AG10803 (cell line): ENCODE data around the gene GSE1.

ENCODE experiments used
- DNase-seq: peaks from one replicate; pipeline ENCODE4 v3.0.0; 2010; ENCODE audit warnings: low read depth
- H3K4me3 ChIP-seq: 2 replicates; pipeline ENCODE4 v1.5.1; 2011; ENCODE audit warnings: mild to moderate bottlenecking, low read length, control low read depth
- TF ChIP-seq, protein P1 (sequence below): conservative IDR thresholded peaks from 2 replicates; pipeline ENCODE4 v1.5.1; 2011; ENCODE audit warnings: mild to moderate bottlenecking, low read length, control low read depth, inconsistent platforms

Gene GSE1

DNA sequence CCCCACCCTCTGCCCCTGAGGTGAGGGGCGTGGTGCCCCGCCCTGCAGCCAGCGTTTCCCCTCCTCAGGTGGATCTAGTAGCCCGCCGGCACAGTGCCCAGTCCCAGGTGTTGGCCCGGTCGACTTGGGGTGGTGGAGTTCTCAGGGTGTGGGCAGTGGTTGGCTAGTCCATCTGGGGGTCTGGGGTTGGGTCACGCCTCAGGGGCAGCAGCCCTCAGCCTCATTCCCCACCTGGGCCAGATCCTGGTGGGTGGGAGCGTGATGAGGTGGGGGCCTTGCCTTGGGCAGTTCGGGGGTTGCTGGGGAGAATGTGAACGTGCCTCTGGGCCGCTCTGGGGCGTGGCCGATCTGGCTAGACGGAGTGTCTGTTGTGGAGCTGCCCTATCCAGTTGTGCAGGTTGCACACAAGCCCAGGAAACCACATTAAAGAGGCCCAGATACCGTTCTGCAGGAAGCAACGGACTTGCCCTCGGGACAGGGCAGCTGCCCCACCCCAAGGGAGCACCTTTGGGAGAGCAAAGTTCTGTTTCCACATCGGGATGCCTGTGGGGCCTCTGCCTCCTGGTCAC lies 32.0 kb downstream of the GSE1 start:
- no peak for DNase-seq
- H3K4me3 ChIP-seq, result no peak overlapping the region
- TF ChIP-seq, protein P1, sequence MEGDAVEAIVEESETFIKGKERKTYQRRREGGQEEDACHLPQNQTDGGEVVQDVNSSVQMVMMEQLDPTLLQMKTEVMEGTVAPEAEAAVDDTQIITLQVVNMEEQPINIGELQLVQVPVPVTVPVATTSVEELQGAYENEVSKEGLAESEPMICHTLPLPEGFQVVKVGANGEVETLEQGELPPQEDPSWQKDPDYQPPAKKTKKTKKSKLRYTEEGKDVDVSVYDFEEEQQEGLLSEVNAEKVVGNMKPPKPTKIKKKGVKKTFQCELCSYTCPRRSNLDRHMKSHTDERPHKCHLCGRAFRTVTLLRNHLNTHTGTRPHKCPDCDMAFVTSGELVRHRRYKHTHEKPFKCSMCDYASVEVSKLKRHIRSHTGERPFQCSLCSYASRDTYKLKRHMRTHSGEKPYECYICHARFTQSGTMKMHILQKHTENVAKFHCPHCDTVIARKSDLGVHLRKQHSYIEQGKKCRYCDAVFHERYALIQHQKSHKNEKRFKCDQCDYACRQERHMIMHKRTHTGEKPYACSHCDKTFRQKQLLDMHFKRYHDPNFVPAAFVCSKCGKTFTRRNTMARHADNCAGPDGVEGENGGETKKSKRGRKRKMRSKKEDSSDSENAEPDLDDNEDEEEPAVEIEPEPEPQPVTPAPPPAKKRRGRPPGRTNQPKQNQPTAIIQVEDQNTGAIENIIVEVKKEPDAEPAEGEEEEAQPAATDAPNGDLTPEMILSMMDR, result no peak

DNA sequence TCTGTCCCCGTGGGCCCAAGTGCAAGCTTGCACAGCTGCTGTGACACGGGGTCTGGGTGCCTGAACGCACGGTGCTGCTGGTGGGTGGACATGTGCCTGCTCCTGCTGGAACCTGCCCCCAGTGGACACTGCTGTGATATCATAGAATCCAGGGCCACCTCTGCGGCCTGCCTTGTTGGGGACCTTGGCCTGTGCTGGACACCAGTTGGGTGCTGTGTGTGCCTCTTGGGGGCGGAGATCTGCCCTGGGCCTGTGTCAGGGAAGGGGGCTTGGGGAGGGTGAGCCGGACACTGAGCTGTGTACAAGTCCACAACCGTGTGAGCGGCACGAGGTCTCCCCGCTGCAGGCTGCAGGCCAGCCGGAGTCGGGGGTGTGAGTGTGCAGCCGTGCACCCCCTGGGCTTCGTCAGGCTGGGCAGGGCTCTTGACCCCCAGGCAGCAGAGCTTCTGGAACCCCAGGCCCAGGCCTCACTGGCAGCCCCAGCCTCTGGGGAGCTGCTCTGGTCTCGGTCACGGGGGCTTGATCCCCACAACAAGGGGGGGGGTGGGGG lies 33.3 kb downstream of the GSE1 start:
- no peak overlapping the region for H3K4me3 ChIP-seq
- TF ChIP-seq, protein P1, result no peak
- no peak for DNase-seq

DNA sequence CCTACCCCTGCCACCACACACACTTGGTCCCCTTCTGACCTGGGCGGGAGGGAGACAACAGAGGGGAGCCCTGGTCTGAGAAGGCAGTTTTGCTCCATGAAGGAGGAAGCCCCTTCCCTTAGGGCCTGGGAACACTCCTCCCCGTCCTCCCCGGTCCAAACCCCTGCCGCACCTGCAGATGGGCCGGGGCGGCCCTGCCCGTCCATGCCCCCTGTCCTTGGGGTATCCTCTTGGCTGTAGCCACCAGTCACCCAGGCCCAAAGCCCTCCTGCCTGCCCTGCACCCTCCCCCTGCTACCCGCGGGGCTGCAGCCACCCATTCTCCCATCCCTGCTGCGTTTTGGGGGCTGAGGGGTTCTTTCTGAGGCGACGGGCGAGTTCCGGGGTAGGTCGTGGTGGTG lies 33.9 kb downstream of the GSE1 start:
- DNase-seq, result no peak
- H3K4me3 ChIP-seq, result no peak overlapping the region
- TF ChIP-seq, protein P1, result no peak

DNA sequence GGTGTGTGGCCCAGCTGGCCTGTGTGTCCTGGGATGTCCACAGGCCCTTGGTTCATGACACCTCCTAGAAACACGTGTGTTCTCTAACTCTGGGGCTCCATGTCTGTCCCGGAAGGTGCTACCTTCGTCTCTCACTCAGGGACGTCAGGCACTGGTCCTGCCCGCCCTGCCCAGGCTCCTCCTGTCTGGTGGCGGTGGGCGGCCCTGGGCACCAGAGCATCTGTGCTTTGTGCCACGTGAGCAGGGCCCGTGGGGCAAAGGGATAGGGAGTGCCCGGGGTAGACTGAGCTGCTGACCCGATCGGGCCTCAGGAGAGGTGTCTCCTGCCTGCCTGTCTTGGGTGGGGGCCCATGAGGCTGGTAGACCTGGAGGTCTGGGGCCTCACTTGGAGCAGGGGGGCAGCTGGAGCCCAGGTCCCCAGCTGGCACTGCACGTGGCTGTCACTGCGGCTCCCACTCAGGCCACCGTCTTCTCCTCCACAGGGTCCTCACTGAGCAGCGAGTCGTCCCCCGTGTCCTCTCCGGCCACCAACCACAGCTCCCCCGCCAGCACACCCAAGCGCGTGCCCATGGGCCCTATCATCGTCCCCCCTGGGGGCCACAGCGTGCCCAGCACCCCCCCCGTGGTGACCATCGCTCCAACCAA lies 35.1 kb downstream of the GSE1 start:
- no peak overlapping the region for H3K4me3 ChIP-seq
- no peak for DNase-seq
- TF ChIP-seq, protein P1, result no peak

DNA sequence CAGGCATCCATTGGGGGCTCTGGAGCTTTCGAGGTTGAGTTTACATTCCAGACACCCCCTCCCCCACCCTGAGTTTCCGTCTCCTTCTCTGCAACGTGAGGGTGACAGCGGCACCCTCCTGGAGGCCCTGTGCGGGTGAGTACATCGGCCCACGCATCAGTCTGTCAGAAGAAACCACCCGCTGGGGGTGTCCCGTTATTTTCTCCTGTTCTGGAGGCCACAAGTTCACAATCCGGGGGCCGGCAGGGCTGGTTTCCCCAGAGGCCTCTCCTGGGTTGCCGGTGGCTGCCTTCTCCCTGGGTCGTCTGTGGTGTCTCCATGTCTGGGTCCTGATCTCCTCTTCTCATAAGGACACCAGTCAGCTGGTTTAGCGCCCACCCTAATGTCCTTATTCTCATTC lies 35.7 kb downstream of the GSE1 start:
- TF ChIP-seq, protein P1, result no peak
- DNase-seq, result no peak
- no peak overlapping the region for H3K4me3 ChIP-seq

DNA sequence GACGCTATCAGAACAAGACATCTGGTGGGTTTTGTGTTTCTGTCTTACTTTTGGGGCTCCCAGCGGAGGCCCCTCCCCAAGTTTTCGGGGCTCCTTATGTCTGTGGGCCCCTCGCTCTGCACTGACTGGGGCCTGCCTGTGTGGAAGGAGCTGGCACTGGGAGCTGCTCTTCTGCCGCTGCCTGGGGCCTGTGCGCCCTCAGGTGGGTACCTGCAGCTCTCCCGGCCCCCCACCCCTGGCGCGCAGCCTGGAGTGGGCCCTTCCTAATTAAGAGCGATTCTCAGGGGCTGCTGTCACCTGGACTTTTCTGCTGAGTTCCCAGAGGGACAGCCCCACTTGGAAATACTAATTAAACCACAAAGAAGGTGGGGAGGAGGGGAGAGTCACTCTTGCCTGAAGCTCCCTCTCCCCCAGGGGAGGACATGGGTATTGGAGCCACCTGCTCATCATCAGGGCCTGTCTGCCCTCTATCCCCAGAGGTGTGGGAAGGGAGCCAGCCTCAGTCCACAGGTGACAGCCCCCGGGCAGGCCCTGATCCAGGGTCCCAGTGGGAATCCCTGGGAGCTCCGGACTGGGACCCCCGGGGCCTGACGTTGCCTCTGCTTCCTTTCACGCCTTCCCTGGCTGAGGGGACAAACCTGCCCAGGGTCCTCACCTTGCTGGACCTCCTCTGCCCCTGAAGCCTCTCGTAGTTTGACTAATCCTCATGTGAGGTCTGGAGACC lies 36.5 kb downstream of the GSE1 start:
- DNase-seq, result no peak
- TF ChIP-seq, protein P1, result no peak
- no peak overlapping the region for H3K4me3 ChIP-seq
